GM21423 (cell line): ENCODE data around the gene TCIRG1.

Experiments
- ATAC-seq: cut with Tn5 transposase; IDR thresholded peaks from one replicate; pipeline ENCODE4 v1.9.1; 2021; ENCODE audit warnings: mild to moderate bottlenecking, moderate library complexity; ENCODE audit not compliant: unreplicated experiment

TCIRG1 gene

GRCh38 chr11:68036141-68036716 lies 2.6 kb upstream of the TCIRG1 start:
- no peak for ATAC-seq

- no peak for ATAC-seq
Measured at GRCh38 chr11:68036717-68037239, 2.0 kb upstream of the TCIRG1 start.

GRCh38 chr11:68037411-68038225 lies 1.2 kb upstream of the TCIRG1 start:
- no peak for ATAC-seq

GRCh38 chr11:68038226-68038717 lies 553 bp upstream of the TCIRG1 start:
- ATAC-seq, result no peak

- ATAC-seq, result no peak
Measured at GRCh38 chr11:68039526-68040086, 781 bp downstream of the TCIRG1 start.

- peak; percentile 51 for ATAC-seq
Measured at GRCh38 chr11:68040101-68040956, 1.5 kb downstream of the TCIRG1 start.

GRCh38 chr11:68040957-68041591 lies 2.2 kb downstream of the TCIRG1 start:
- ATAC-seq, result no peak

- no peak for ATAC-seq
Measured at GRCh38 chr11:68041617-68042218, 2.9 kb downstream of the TCIRG1 start.

GRCh38 chr11:68042219-68043028 lies 3.6 kb downstream of the TCIRG1 start:
- ATAC-seq, result no peak

GRCh38 chr11:68043029-68043348 lies 4.2 kb downstream of the TCIRG1 start:
- no peak for ATAC-seq

- no peak for ATAC-seq
Measured at GRCh38 chr11:68043349-68044144, 4.7 kb downstream of the TCIRG1 start.

- no peak for ATAC-seq
Measured at GRCh38 chr11:68044145-68044813, 5.5 kb downstream of the TCIRG1 start.

GRCh38 chr11:68044898-68045351 lies 6.1 kb downstream of the TCIRG1 start:
- no peak for ATAC-seq

GRCh38 chr11:68047437-68048290 lies 8.8 kb downstream of the TCIRG1 start:
- ATAC-seq, result no peak

GRCh38 chr11:68048681-68049508 lies 10.1 kb downstream of the TCIRG1 start:
- no peak for ATAC-seq
